ENCODE data around the gene RRP8.
A peak's percentile ranks its signal among the peaks of the same experiment; 100 is the strongest.

The RRP8 gene

DNA sequence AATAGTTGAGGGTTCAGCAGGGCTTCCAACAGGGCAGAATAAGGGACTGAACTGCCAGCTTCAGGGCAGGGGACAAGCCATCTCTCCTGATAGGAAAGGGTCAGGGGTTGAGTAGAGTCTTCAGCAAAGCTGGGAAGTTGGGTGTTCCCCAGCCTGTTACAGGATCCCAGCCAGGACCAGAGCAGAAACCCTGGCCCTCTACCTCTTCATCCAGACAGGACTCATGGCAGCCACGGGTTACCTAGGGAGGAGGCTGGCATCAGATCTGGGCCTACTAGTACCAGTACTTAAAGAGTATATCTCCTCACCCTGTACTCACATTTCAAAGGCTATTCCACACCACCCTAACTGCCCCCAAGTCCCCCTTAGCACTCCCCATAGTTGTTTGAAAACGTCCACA lies 11.0 kb upstream of the RRP8 start:
- Histone ChIP-seq H3K9me3 (replicated peaks; ENCODE audit: insufficient read depth, low read length) (no peaks in the 10 kb centered on the region), H3K9me2 (replicated peaks; ENCODE audit: insufficient read depth, low read length) (no peaks in the 10 kb centered on the region), H3K27ac (ENCODE audit: low read length) (no peak overlapping the region), H3K27me3 (replicated peaks; ENCODE audit: insufficient read depth, low read length) (no peaks in the 10 kb centered on the region), H2AFZ (ENCODE audit: low read length) (no peak overlapping the region), H3K79me2 (ENCODE audit: low read length) (peaks cover 28% of the 10 kb centered on the region), H3F3A (ENCODE audit: insufficient read depth, low read length) (peaks cover 11% of the 10 kb centered on the region), H3K4me1 (ENCODE audit: low read length) (peaks cover 18% of the 10 kb centered on the region; the same call in 1 of the 2 replicates), H3K36me3 (replicated peaks; ENCODE audit: insufficient read depth, low read length) (no peaks in the 10 kb centered on the region), H3K4me2 (ENCODE audit: low read depth, low read length) (no peak overlapping the region), H4K20me1 (ENCODE audit: insufficient read depth, low read length) (no peaks in the 10 kb centered on the region), H3K9ac (ENCODE audit: low read length) (no peak overlapping the region), H3K4me3 (ENCODE audit: low read length) (no peak overlapping the region)
- TF ChIP-seq, protein P1, sequence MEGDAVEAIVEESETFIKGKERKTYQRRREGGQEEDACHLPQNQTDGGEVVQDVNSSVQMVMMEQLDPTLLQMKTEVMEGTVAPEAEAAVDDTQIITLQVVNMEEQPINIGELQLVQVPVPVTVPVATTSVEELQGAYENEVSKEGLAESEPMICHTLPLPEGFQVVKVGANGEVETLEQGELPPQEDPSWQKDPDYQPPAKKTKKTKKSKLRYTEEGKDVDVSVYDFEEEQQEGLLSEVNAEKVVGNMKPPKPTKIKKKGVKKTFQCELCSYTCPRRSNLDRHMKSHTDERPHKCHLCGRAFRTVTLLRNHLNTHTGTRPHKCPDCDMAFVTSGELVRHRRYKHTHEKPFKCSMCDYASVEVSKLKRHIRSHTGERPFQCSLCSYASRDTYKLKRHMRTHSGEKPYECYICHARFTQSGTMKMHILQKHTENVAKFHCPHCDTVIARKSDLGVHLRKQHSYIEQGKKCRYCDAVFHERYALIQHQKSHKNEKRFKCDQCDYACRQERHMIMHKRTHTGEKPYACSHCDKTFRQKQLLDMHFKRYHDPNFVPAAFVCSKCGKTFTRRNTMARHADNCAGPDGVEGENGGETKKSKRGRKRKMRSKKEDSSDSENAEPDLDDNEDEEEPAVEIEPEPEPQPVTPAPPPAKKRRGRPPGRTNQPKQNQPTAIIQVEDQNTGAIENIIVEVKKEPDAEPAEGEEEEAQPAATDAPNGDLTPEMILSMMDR (IDR thresholded peaks at IDR 0.05; ENCODE audit: low read length), result no peak
- no peak for TF ChIP-seq EZH2 (optimal IDR thresholded peaks at IDR 0.05; ENCODE audit: low read depth, low read length)
- DNase-seq, result no peak

DNA sequence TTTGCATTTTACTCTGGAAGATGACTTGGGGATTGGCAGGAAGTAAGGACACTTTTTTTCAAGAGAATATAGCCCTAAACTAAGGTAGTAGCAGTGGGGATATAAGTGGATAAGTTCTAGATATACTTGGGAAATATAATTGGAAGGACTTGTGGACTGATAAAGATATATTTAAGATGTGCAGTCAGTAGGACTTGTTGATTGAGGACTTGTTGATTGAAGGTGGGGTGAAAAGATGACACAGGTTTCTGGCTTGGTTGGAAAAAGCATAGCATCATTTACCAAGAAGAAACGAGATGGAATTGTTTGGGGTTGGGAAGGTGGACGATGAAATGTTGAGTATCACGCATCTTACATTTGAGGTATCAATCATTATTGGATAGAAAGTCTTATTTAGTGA lies 10.1 kb upstream of the RRP8 start:
- DNase-seq, result no peak
- Histone ChIP-seq H3K4me3 (ENCODE audit: low read length) (no peak overlapping the region), H3K9ac (ENCODE audit: low read length) (no peak overlapping the region), H2AFZ (ENCODE audit: low read length) (no peak overlapping the region), H3K4me1 (ENCODE audit: low read length) (peaks cover 15% of the 10 kb centered on the region; the same call in 1 of the 2 replicates), H3F3A (ENCODE audit: insufficient read depth, low read length) (peaks cover 11% of the 10 kb centered on the region), H3K9me3 (replicated peaks; ENCODE audit: insufficient read depth, low read length) (no peaks in the 10 kb centered on the region), H3K79me2 (ENCODE audit: low read length) (peaks cover 22% of the 10 kb centered on the region), H3K27ac (ENCODE audit: low read length) (no peak overlapping the region), H3K36me3 (replicated peaks; ENCODE audit: insufficient read depth, low read length) (no peaks in the 10 kb centered on the region), H3K4me2 (ENCODE audit: low read depth, low read length) (peak overlapping the region; percentile 96; the same call in 1 of the 2 replicates), H3K27me3 (replicated peaks; ENCODE audit: insufficient read depth, low read length) (no peaks in the 10 kb centered on the region), H3K9me2 (replicated peaks; ENCODE audit: insufficient read depth, low read length) (no peaks in the 10 kb centered on the region), H4K20me1 (ENCODE audit: insufficient read depth, low read length) (no peaks in the 10 kb centered on the region)
- TF ChIP-seq, protein P1 (IDR thresholded peaks at IDR 0.05; ENCODE audit: low read length), result no peak
- TF ChIP-seq EZH2phosphoT487 (IDR thresholded peaks at IDR 0.05; ENCODE audit: low read length) (no peak), EZH2 (optimal IDR thresholded peaks at IDR 0.05; ENCODE audit: low read depth, low read length) (no peak)

DNA sequence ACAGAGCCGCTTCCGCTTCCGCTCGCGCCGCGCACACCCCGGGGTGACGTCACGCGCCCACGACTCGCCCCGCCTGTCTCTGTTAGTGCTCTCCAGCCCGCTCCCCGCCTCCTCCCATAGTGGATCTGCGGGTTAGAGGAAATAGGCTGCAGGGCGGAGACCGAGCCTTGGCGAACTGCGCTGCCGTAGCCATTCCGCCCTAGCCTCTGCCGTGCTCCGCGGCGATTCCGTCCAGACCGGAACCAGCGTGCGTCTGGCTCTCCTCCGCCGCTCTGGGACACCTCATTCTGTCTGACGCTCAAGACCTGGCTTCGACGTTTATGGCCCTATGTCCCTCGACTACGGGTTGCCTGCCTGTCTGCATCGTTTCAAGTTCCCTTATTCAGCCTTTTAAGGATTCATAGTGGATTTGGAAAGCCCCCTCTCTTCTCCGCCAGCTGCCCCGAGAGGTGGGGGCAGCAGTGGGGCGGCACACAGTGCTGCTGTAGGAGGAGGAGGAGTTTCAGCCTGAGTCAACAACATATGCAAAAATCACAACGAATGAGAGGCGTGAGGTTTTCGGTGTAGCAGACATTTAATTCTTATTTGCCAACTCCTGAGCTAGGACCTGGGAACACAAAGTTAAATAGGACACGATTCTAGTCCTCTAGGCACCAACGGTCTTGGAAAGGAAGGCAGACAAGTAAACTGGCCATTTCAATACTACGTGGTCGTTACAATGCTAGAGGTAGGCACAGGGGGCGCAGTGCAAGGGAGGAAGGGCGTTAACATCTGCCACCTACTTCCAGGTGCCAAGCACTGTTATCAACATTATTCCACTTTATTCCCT lies 9.0 kb upstream of the RRP8 start, which contains the start of gene TAF10:
Gene TAF10 (minus strand): TSS at position 4 of the 829 bp plus-strand sequence. CDS start 27 bp downstream, outside the sequence.
- Histone ChIP-seq H2AFZ (ENCODE audit: low read length) (peak within 1 kb of the TSS; percentile 93), H3K27ac (ENCODE audit: low read length) (peak within 1 kb of the TSS; percentile 94), H3K9ac (ENCODE audit: low read length) (peak within 1 kb of the TSS; percentile 90), H3K9me2 (replicated peaks; ENCODE audit: insufficient read depth, low read length) (no peaks in the 10 kb centered on the region), H3K36me3 (replicated peaks; ENCODE audit: insufficient read depth, low read length) (no peaks in the 10 kb centered on the region), H3K4me2 (ENCODE audit: low read depth, low read length) (peak within 1 kb of the TSS; percentile 96), H3K9me3 (replicated peaks; ENCODE audit: insufficient read depth, low read length) (no peaks in the 10 kb centered on the region), H3K79me2 (ENCODE audit: low read length) (peaks cover 24% of the 10 kb centered on the region), H3K4me3 (ENCODE audit: low read length) (peak within 1 kb of the TSS; percentile 81), H3K27me3 (replicated peaks; ENCODE audit: insufficient read depth, low read length) (no peaks in the 10 kb centered on the region), H4K20me1 (ENCODE audit: insufficient read depth, low read length) (no peaks in the 10 kb centered on the region), H3K4me1 (ENCODE audit: low read length) (peaks cover 19% of the 10 kb centered on the region), H3F3A (ENCODE audit: insufficient read depth, low read length) (peaks cover 17% of the 10 kb centered on the region)
- DNase-seq, result peak; percentile 96
- TF ChIP-seq EZH2 (optimal IDR thresholded peaks at IDR 0.05; ENCODE audit: low read depth, low read length) (no peak), EZH2phosphoT487 (IDR thresholded peaks at IDR 0.05; ENCODE audit: low read length) (no peak)
- TF ChIP-seq, protein P1 (IDR thresholded peaks at IDR 0.05; ENCODE audit: low read length), result peak; percentile 71

Data from MM.1S (cell line).